Hepatocyte (in vitro differentiated cells): ENCODE measurements around the gene HPCAL4. TPM values are rescaled to one million over a fixed set of nuclear protein-coding genes. Genes with fewer than 3 reads are reported as not detected.

Source experiments
- DNase-seq: peaks from one replicate; pipeline ENCODE4 v3.0.0-alpha.2; 2016; ENCODE audit warnings: low spot score
- H2AFZ ChIP-seq: fragments of 200-600 bp; sonication (generic); 2 replicates; pipeline ENCODE4 v1.6.0; 2016; ENCODE audit warnings: antibody characterized with exemption, mild to moderate bottlenecking
- H3K27ac ChIP-seq: fragments of 200-600 bp; sonication (generic); 2 replicates; pipeline ENCODE4 v1.5.1; 2016; ENCODE audit warnings: mild to moderate bottlenecking
- H3K27me3 ChIP-seq: fragments of 200-600 bp; sonication (generic); 2 replicates; pipeline ENCODE4 v1.6.1; 2016
- H3K36me3 ChIP-seq: fragments of 200-600 bp; sonication (generic); replicated peaks from 2 replicates; pipeline ENCODE4 v1.5.1; 2016; ENCODE audit warnings: low read depth; ENCODE audit not compliant: insufficient read depth
- H3K4me1 ChIP-seq: fragments of 200-600 bp; sonication (generic); 2 replicates; pipeline ENCODE4 v1.5.1; 2016; ENCODE audit warnings: mild to moderate bottlenecking, moderate library complexity; ENCODE audit not compliant: insufficient read depth
- H3K4me2 ChIP-seq: fragments of 200-600 bp; sonication (generic); 2 replicates; pipeline ENCODE4 v1.6.0; 2016
- H3K4me3 ChIP-seq: fragments of 200-600 bp; sonication (generic); 2 replicates; pipeline ENCODE4 v1.5.1; 2016; ENCODE audit warnings: mild to moderate bottlenecking
- H3K79me2 ChIP-seq: fragments of 200-600 bp; sonication (generic); 2 replicates; pipeline ENCODE4 v1.6.0; 2017; ENCODE audit warnings: mild to moderate bottlenecking
- H3K9me2 ChIP-seq: fragments of 200-600 bp; sonication (generic); replicated peaks from 2 replicates; pipeline ENCODE4 v1.6.0; 2017; ENCODE audit warnings: mild to moderate bottlenecking; ENCODE audit not compliant: insufficient read depth
- H3K9me3 ChIP-seq: fragments of 200-600 bp; sonication (generic); 2 replicates; pipeline ENCODE4 v1.5.1; 2016; ENCODE audit warnings: low read depth, mild to moderate bottlenecking
- H4K20me1 ChIP-seq: fragments of 200-600 bp; sonication (generic); 2 replicates; pipeline ENCODE4 v1.6.0; 2016; ENCODE audit warnings: mild to moderate bottlenecking; ENCODE audit not compliant: insufficient read depth, poor library complexity, severe bottlenecking
- EZH2 ChIP-seq: fragments of 200-600 bp; sonication (generic); IDR thresholded peaks from 2 replicates; pipeline ENCODE4 v1.6.1; 2016; ENCODE audit warnings: antibody characterized with exemption, mild to moderate bottlenecking, borderline replicate concordance
- EZH2phosphoT487 ChIP-seq: fragments of 200-600 bp; sonication (generic); IDR thresholded peaks from one replicate; pipeline ENCODE4 v1.6.1; 2018; ENCODE audit warnings: antibody characterized with exemption, mild to moderate bottlenecking, low read depth, moderate library complexity; ENCODE audit not compliant: unreplicated experiment, severe bottlenecking
- WGBS: methylation state at CpG from one replicate; pipeline ENCODE4 v1.1.6; 2016; ENCODE audit warnings: low lambda C conversion rate; ENCODE audit errors: missing lambda C conversion rate; 5-methylcytosine and 5-hydroxymethylcytosine counted together
- polyA plus RNA-seq: library from polyadenylated mRNA; unstranded; fragments of >200 nt; fragmentation: Nextera tagmentation; extraction: Ambion mirVana; gene quantifications from 2 replicates; pipeline ENCODE4 v1.2.1, GENCODE V29; 2016
- total RNA-seq: library from RNA; depleted of rRNA; stranded (reverse); fragments of >200 nt; gene quantifications from 2 replicates; pipeline ENCODE4 v1.2.3, GENCODE V29; 2014
- TF ChIP-seq, protein P1 (sequence below): fragments of 200-600 bp; sonication (generic); IDR thresholded peaks from 2 replicates; pipeline ENCODE4 v1.5.1; 2016; ENCODE audit warnings: antibody characterized with exemption, mild to moderate bottlenecking; ENCODE audit not compliant: poor library complexity

The HPCAL4 gene
- total and polyA plus RNA-seq, 2 experiments from 2014 or later = 13.8 to 15.8 TPM

DNA sequence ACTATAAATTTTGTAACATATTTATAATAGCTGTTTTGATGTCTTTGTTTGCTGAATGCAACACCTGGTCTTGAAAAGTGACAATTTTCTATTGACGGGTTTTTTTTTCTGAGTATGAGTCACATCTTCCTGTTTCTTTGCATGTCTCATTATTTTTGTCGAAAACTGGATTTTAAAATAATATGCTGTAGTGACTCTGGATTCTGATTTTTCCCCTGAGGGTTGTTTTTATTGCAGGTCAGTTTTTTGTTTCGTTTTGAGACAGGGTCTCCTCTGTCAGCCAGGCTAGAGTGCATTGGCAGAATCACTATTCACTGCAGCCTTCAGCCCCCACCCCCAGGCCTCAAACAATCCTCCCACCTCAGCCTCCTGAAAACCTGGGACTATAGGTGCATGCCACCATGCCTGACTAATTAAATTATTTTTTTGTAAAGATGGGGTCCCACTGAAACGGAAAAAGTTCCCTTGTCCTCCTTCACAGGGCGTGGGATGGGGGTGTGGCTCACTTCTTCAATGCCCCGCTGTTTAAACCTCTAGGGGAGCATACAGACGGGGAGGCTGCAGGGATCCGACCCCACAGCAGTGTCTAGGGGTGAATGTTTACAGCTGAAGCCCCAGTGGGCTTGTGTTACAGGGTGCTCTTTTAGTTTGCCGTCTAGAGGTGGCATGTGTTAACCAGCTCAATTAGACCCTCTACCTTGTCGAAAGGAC is 36.1 kb upstream of the HPCAL4 start:
- Histone ChIP-seq H3K27me3 (peaks cover 81% of the 10 kb centered on the region), H3K4me1 (no peaks in the 10 kb centered on the region), H2AFZ (no peak overlapping the region), H3K79me2 (no peaks in the 10 kb centered on the region), H3K27ac (no peak overlapping the region), H3K4me3 (no peak overlapping the region), H3K9me3 (no peaks in the 10 kb centered on the region), H3K36me3 (no peaks in the 10 kb centered on the region), H3K9me2 (no peaks in the 10 kb centered on the region), H4K20me1 (no peaks in the 10 kb centered on the region), H3K4me2 (no peak overlapping the region)
- WGBS = 59% methylated on average over 10 of the region's 10 CpGs
- TF ChIP-seq, protein P1, sequence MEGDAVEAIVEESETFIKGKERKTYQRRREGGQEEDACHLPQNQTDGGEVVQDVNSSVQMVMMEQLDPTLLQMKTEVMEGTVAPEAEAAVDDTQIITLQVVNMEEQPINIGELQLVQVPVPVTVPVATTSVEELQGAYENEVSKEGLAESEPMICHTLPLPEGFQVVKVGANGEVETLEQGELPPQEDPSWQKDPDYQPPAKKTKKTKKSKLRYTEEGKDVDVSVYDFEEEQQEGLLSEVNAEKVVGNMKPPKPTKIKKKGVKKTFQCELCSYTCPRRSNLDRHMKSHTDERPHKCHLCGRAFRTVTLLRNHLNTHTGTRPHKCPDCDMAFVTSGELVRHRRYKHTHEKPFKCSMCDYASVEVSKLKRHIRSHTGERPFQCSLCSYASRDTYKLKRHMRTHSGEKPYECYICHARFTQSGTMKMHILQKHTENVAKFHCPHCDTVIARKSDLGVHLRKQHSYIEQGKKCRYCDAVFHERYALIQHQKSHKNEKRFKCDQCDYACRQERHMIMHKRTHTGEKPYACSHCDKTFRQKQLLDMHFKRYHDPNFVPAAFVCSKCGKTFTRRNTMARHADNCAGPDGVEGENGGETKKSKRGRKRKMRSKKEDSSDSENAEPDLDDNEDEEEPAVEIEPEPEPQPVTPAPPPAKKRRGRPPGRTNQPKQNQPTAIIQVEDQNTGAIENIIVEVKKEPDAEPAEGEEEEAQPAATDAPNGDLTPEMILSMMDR = no peak
- TF ChIP-seq EZH2 (no peak), EZH2phosphoT487 (no peak)
- DNase-seq = no peak

DNA sequence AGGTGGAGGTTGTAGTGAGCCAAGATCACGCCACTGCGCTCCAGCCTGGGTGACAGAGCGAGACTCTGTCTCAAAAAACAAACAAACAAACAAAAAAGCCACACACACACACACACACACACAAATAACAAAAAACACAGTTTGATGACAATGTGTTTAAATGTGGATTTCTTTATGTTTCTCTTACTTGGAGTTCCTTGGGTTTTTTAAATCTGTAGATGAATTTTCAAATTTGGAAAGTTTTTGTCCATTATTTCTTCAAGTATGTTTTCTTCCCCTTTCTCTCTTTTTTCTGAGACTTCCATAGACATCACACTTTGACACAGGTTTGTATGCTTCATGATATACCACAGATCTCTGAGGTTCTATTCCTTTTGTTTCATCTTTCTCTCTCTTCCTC is 35.4 kb upstream of the HPCAL4 start:
- no peaks in the 10 kb centered on the region for H3K9me2 ChIP-seq
- 78% methylated on average over 3 of the region's 3 CpGs for WGBS
- no peaks in the 10 kb centered on the region for H3K79me2 ChIP-seq
- no peak for TF ChIP-seq EZH2
- TF ChIP-seq, protein P1 = no peak
- TF ChIP-seq EZH2phosphoT487 = no peak
- H3K4me1 ChIP-seq = no peaks in the 10 kb centered on the region
- H3K36me3 ChIP-seq = no peaks in the 10 kb centered on the region
- no peak overlapping the region for H3K27ac ChIP-seq
- H2AFZ ChIP-seq = no peak overlapping the region
- H4K20me1 ChIP-seq = no peaks in the 10 kb centered on the region
- no peak overlapping the region for H3K4me3 ChIP-seq
- no peaks in the 10 kb centered on the region for H3K9me3 ChIP-seq
- peaks cover 84% of the 10 kb centered on the region for H3K27me3 ChIP-seq
- no peak overlapping the region for H3K4me2 ChIP-seq
- DNase-seq = no peak

DNA sequence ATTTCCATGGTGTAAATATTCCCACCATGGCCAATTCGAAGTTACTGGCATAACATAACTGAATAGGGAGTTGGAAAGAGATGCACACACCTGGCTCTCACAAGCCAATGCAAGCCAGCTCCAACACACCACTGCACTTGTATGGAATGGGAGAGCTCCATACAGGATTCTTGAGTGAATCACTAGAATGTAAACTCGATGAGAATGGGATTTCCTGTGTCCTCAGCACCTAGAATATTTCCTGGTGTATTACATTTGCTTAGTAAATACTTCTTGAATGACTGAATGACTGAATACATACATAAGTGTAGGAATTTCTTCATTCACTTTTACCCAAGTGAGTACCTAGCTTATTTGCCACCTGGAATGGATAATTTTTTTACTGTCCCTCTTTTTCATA is 31.3 kb upstream of the HPCAL4 start:
- Histone ChIP-seq H3K4me1 (no peaks in the 10 kb centered on the region), H3K79me2 (no peaks in the 10 kb centered on the region), H3K27me3 (peaks cover 55% of the 10 kb centered on the region), H4K20me1 (no peaks in the 10 kb centered on the region), H3K4me2 (no peak overlapping the region), H2AFZ (no peak overlapping the region), H3K36me3 (no peaks in the 10 kb centered on the region), H3K9me2 (no peaks in the 10 kb centered on the region), H3K9me3 (no peaks in the 10 kb centered on the region), H3K4me3 (no peak overlapping the region), H3K27ac (no peak overlapping the region)
- TF ChIP-seq EZH2phosphoT487 (no peak), EZH2 (no peak)
- TF ChIP-seq, protein P1 = no peak
- no peak for DNase-seq
- WGBS = 26% methylated on average over 2 of the region's 2 CpGs
